Endometrial microvascular endothelial cells (primary cell): ENCODE results near the gene SOCS4. TPM values are rescaled to one million over a fixed set of nuclear protein-coding genes. Genes with fewer than 3 reads are reported as not detected.
"Not testable (repeated sequence)": the region's sequence is repeated elsewhere in the genome, so short reads cannot be mapped to it uniquely, and the experiment has no call there.

Source experiments
- in situ Hi-C: cut with HindIII; loops from 2 replicates; pipeline ENCODE4 v1.10.0; 2017; ENCODE audit warnings: low sequenced_read_pairs, low pct_unique_long_range_greater_than_20kb; ENCODE audit errors: inconsistent ontology term
- total RNA-seq: library from RNA; depleted of rRNA; stranded (reverse); fragments of >200 nt; gene quantifications from one replicate; pipeline ENCODE4 v1.2.3, GENCODE V29; 2015; ENCODE audit errors: inconsistent ontology term

The SOCS4 gene
- total RNA-seq, 1 donor from 2014 or later, result 16.1 TPM

DNA sequence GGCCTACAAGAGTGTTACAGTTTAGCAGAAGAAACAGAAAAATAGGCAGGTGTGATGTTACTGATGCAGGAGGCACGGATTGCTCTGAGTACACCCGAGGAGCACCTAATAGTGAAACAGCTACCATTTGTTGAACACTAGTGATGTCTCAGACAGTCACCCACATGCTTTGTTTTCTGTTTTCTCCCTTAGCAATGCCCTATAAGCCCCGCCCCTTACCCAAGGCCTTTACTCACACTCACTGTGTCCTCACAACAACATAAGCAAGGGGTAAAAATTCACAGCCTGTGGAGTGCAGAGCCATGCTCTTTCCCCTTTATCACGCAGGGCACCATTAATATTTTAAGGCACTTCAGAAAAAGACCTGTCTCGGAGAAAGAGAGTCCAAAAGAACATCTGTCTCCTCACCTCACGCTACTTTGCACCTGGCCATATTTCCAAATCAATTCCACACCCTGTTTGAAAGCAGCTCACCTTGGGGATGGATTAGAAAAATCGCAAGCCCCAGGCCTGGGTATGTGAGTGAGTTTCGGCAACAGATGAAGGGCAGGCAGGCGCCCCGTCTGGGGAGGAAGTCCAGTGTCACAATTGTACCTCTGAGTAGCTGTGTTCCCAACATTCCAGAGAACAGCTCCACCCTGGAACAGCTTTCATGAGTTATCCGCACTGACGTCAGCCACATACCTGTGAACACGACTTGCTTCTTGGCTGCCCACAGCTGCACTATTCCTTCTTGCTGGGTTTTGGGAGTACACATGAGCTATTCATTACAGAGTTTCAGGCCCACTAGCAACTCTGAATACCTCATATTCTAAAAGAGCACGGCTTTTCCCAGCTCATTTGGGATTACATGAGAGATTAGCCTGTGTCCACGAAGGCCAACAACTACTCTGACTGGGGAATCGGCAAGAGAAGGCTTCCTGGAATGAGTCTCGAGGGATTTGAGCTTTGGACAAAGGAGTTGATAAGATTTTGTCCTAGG lies 50.4 kb downstream of the SOCS4 start:
- in situ Hi-C loops, result no loop called here

GRCh38 chr14:55079961-55080360 lies 52.9 kb downstream of the SOCS4 start:
- in situ Hi-C loops, result not testable (repeated sequence)

DNA sequence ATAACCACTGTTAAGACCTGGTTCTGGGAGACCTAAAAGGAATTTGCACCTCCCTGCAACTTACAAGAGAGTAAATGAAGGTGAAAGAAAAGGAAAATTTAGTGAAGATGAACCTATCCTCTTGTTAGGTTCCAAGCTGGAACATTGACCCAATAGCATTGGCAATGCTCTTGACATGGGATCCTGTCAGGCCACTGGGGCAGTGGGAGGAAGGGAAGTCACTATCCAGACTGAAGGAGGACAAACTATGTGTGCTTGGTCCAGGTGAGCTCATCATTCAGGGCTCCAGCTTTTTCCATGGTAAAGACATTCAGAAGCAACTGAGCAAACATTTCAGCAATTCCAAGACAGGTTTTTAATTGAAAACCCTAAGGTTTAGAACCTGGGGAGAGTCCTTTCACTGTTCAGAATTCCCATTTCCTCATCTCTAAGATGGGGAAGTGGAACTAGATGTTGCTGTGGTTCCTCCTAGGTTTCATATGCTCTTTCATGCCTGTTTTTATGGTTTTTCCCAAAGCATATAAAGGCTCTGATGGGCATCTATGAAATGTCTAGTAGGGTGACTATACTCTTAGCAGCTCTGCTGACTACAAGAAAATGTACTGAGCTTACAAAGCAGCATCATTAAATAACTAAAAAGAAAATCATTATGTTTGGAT lies 57.5 kb downstream of the SOCS4 start:
- in situ Hi-C loops, result no loop called here

GRCh38 chr14:55085060-55085660 lies 58.1 kb downstream of the SOCS4 start:
- in situ Hi-C loops, result no loop called here

- in situ Hi-C loops, result no loop called here
These were observed 59.9 kb downstream of the SOCS4 start for GRCh38 chr14:55086938-55087337.

GRCh38 chr14:55088356-55088755 lies 61.3 kb downstream of the SOCS4 start:
- in situ Hi-C loops, result no loop called here

GRCh38 chr14:55092341-55092740 lies 65.3 kb downstream of the SOCS4 start:
- in situ Hi-C loops, result no loop called here

- in situ Hi-C loops, result no loop called here
These were observed 67.5 kb downstream of the SOCS4 start for GRCh38 chr14:55094292-55095157.

GRCh38 chr14:55097881-55098560 lies 71.0 kb downstream of the SOCS4 start:
- in situ Hi-C loops, result no loop called here

DNA sequence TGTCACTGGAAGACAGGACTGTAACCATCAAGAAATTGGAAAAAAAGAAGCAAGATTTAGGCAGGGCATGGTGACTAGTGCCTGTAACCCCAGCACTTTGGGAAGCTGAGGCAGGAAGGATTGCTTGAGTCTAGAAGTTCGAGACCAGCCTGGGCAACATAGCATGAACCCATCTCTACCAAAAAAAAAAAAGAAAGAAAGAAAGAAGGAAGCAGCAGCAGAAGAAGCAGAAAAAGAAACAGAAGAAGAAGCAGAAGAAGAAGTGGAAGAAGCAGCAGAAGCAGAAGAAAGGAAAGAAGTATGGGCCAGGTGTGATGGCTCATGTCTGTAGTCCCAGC lies 71.5 kb downstream of the SOCS4 start:
- in situ Hi-C loops, result no loop called here

Other genes starting within 250 kb of the SOCS4 start
- 9.9 TPM for gene GCH1, start 124.4 kb upstream of the SOCS4 start, total RNA-seq
- 12.6 TPM for gene WDHD1, start 137 bp upstream of the SOCS4 start, total RNA-seq
- gene MAPK1IP1L, start 24.4 kb downstream of the SOCS4 start, total RNA-seq, result 104 TPM
- gene LGALS3, start 102.0 kb downstream of the SOCS4 start, total RNA-seq, result 86.0 TPM
- 62.4 TPM for gene DLGAP5, start 164.3 kb downstream of the SOCS4 start, total RNA-seq
- 16.5 TPM for gene FBXO34, start 244.2 kb downstream of the SOCS4 start, total RNA-seq